ENCODE data around the gene CLCN6.

- no peak for TF ChIP-seq CTCF (IDR thresholded peaks at IDR 0.05)
- no peak for TF ChIP-seq ZFX (IDR thresholded peaks at IDR 0.05; ENCODE audit: borderline replicate concordance)
Measured at GRCh38 chr1:11759791-11760190, 46.2 kb upstream of the CLCN6 start.

All from 22Rv1 (cell line).